GM23338 (cell line): ENCODE data around the gene PNPLA1. TPM values are rescaled to one million over a fixed set of nuclear protein-coding genes. Genes with fewer than 3 reads are reported as not detected.
"Not testable (repeated sequence)": the region's sequence is repeated elsewhere in the genome, so short reads cannot be mapped to it uniquely, and the experiment has no call there.

Experiments used
- ATAC-seq: fragments of 200-7000 bp; cut with Tn5 transposase; 3 replicates; pipeline ENCODE4 v1.9.1; 2020
- DNase-seq: peaks from one replicate; pipeline ENCODE4 v3.0.0-alpha.2; 2015; ENCODE audit warnings: low spot score
- H2AFZ ChIP-seq: fragments of 200-600 bp; sonication (generic); 2 replicates; pipeline ENCODE4 v1.8.0; 2016; ENCODE audit warnings: antibody characterized with exemption, mild to moderate bottlenecking, moderate library complexity
- H3F3A ChIP-seq: fragments of 200-600 bp; sonication (generic); replicated peaks from 2 replicates; pipeline ENCODE4 v1.8.0; 2017; ENCODE audit warnings: antibody characterized with exemption, mixed run types, low read depth
- H3K27ac ChIP-seq: fragments of 200-600 bp; sonication (generic); 2 replicates; pipeline ENCODE4 v1.6.1; 2016; ENCODE audit warnings: low read depth
- H3K27me3 ChIP-seq: fragments of 200-600 bp; sonication (generic); 2 replicates; pipeline ENCODE4 v1.8.0; 2016; ENCODE audit warnings: mild to moderate bottlenecking, mixed run types, moderate library complexity; ENCODE audit not compliant: insufficient read depth
- H3K36me3 ChIP-seq: fragments of 200-600 bp; sonication (generic); 2 replicates; pipeline ENCODE4 v1.8.0; 2016; ENCODE audit warnings: mild to moderate bottlenecking; ENCODE audit not compliant: insufficient read depth
- H3K4me1 ChIP-seq: fragments of 200-600 bp; sonication (generic); 2 replicates; pipeline ENCODE4 v1.8.0; 2016; ENCODE audit warnings: mild to moderate bottlenecking, moderate library complexity; ENCODE audit not compliant: insufficient read depth
- H3K4me2 ChIP-seq: fragments of 200-600 bp; sonication (generic); 2 replicates; pipeline ENCODE4 v1.7.1; 2017; ENCODE audit warnings: mixed run types
- H3K4me3 ChIP-seq: fragments of 200-600 bp; sonication (generic); 2 replicates; pipeline ENCODE4 v1.6.1; 2016; ENCODE audit warnings: mixed run types
- H3K79me2 ChIP-seq: fragments of 200-600 bp; sonication (generic); replicated peaks from 2 replicates; pipeline ENCODE4 v1.8.0; 2017; ENCODE audit warnings: mild to moderate bottlenecking; ENCODE audit not compliant: insufficient read depth
- H3K9me2 ChIP-seq: fragments of 200-600 bp; sonication (generic); 2 replicates; pipeline ENCODE4 v1.8.0; 2017; ENCODE audit not compliant: insufficient read depth
- H4K20me1 ChIP-seq: fragments of 200-600 bp; sonication (generic); replicated peaks from 2 replicates; pipeline ENCODE4 v1.8.0; 2017; ENCODE audit warnings: mild to moderate bottlenecking; ENCODE audit not compliant: insufficient read depth
- H3K27ac Mint-ChIP-seq: 2 replicates; pipeline ENCODE4 v1.8.0; 2020; ENCODE audit warnings: inconsistent platforms, mild to moderate bottlenecking, moderate library complexity, mixed read lengths
- H3K27me3 Mint-ChIP-seq: 3 replicates; pipeline ENCODE4 v1.8.0; 2022; ENCODE audit warnings: low read depth, mild to moderate bottlenecking, moderate library complexity, mixed read lengths, inconsistent platforms; ENCODE audit not compliant: insufficient read depth, poor library complexity
- H3K36me3 Mint-ChIP-seq: 3 replicates; pipeline ENCODE4 v1.8.0; 2021; ENCODE audit warnings: low read depth, mild to moderate bottlenecking, inconsistent platforms, moderate library complexity, mixed read lengths
- H3K4me1 Mint-ChIP-seq: 3 replicates; pipeline ENCODE4 v1.8.0; 2020; ENCODE audit warnings: mild to moderate bottlenecking, inconsistent platforms, mixed read lengths
- H3K4me3 Mint-ChIP-seq: 3 replicates; pipeline ENCODE4 v1.8.0; 2021; ENCODE audit warnings: moderate library complexity, mild to moderate bottlenecking, inconsistent platforms, mixed read lengths
- H3K9me3 Mint-ChIP-seq: 3 replicates; pipeline ENCODE4 v1.8.0; 2020; ENCODE audit warnings: moderate library complexity, mild to moderate bottlenecking, inconsistent platforms, mixed read lengths
- CREB1 ChIP-seq: fragments of 250-450 bp; sonication (Bioruptor Pico); IDR thresholded peaks from 2 replicates; pipeline ENCODE4 v1.5.0; 2020; ENCODE audit warnings: low read depth, mild to moderate bottlenecking, moderate library complexity
- EZH2 ChIP-seq: fragments of 200-600 bp; sonication (generic); IDR thresholded peaks from one replicate; pipeline ENCODE4 v1.8.0; 2017; ENCODE audit warnings: antibody characterized with exemption, mild to moderate bottlenecking, low read depth; ENCODE audit not compliant: unreplicated experiment
- EZH2phosphoT487 ChIP-seq: fragments of 200-600 bp; sonication (generic); IDR thresholded peaks from one replicate; pipeline ENCODE4 v1.8.1; 2018; ENCODE audit warnings: antibody characterized with exemption; ENCODE audit not compliant: unreplicated experiment
- NANOG ChIP-seq: IDR thresholded peaks from 2 replicates; pipeline ENCODE4 v1.6.1; 2016; ENCODE audit warnings: antibody characterized with exemption, borderline replicate concordance
- POLR2AphosphoS5 ChIP-seq: IDR thresholded peaks from 2 replicates; pipeline ENCODE4 v1.6.1; 2016; ENCODE audit warnings: antibody characterized with exemption, low read depth
- STAT1 ChIP-seq: IDR thresholded peaks from one replicate; pipeline ENCODE4 v1.6.1; 2016; ENCODE audit warnings: antibody characterized with exemption; ENCODE audit not compliant: unreplicated experiment
- ZNF114 ChIP-seq: fragments of 250-450 bp; sonication (Bioruptor Pico); IDR thresholded peaks from 2 replicates; pipeline ENCODE4 v1.5.0; 2020; ENCODE audit warnings: mild to moderate bottlenecking, moderate library complexity
- ZNF331 ChIP-seq: fragments of 250-450 bp; sonication (Bioruptor Pico); IDR thresholded peaks from 2 replicates; pipeline ENCODE4 v1.5.0; 2020; ENCODE audit warnings: low read depth, mild to moderate bottlenecking, moderate library complexity
- polyA plus RNA-seq: library from polyadenylated mRNA; unstranded; fragments of >200 nt; fragmentation: Nextera tagmentation; extraction: Ambion mirVana; gene quantifications from 2 replicates; pipeline ENCODE4 v1.2.1, GENCODE V29; 2016
- total RNA-seq: library from RNA; depleted of rRNA; stranded (reverse); fragments of >200 nt; shearing (Covaris generic); gene quantifications from 2 replicates; pipeline ENCODE4 v1.2.3, GENCODE V29; 2014
- TF ChIP-seq, protein P1 (sequence below): IDR thresholded peaks from one replicate; pipeline ENCODE4 v1.6.1; 2018; ENCODE audit warnings: antibody characterized with exemption; ENCODE audit not compliant: unreplicated experiment
- TF ChIP-seq, protein P2 (sequence below): IDR thresholded peaks from 2 replicates; pipeline ENCODE4 v1.6.1; 2016; ENCODE audit warnings: antibody characterized with exemption
- TF ChIP-seq, protein P3 (sequence below): fragments of 250-450 bp; sonication (Bioruptor Pico); IDR thresholded peaks from 2 replicates; pipeline ENCODE4 v1.5.0; 2020; ENCODE audit warnings: mild to moderate bottlenecking, moderate library complexity

PNPLA1 gene
- total and polyA plus RNA-seq, 2 experiments from 2014 or later, result not detected

DNA sequence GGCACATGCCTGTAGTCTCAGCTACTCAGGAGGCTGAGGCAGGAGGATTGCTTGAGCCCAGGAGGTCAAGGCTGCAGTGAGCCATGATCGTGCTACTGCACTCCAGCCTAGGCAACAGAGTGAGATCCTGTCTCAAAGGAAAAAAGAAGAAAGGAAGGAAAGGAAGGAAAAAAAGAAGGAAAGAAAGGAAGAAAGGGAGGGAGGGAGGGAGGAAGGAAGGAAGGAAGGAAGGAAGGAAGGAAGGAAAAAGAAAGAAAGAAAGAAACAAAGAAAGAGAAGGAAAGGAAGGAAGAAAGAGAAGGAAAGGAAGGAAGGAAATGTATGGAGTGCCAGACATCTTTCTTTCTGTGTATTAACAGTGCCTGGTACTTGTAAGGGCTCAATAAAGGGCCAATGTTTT lies 68.4 kb downstream of the PNPLA1 start:
- not testable (repeated sequence) for H3K4me2 ChIP-seq, H4K20me1 ChIP-seq, H2AFZ ChIP-seq, H3K4me1 ChIP-seq, H3K27ac Mint-ChIP-seq, H3K36me3 Mint-ChIP-seq, H3K9me2 ChIP-seq, DNase-seq, H3K4me3 ChIP-seq, ATAC-seq, H3K4me3 Mint-ChIP-seq, H3K9me3 Mint-ChIP-seq, H3K36me3 ChIP-seq, H3F3A ChIP-seq, H3K27ac ChIP-seq, H3K79me2 ChIP-seq
- peaks cover 19% of the 10 kb centered on the region for H3K4me1 Mint-ChIP-seq
- H3K27me3 ChIP-seq, result peaks cover 10% of the 10 kb centered on the region
- peaks cover 15% of the 10 kb centered on the region for H3K27me3 Mint-ChIP-seq

DNA sequence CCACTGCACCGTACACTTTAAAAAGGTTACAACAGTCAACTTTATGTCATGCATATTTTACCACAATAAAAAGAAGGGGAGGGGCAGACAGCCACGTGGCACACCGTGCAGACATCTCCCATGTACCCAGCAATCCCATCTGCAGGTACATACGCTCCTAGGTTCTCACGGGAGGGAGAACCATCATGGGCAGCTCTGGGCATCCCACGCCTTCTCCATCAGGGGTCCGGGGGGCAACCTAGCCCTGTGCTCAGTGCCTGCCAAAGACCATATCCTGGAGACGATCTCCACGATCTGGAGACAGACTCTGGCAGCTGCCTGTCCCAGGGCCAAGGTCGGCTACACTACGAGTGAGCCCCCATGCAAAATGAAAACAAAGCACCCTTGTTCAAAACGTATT lies 69.3 kb downstream of the PNPLA1 start:
- DNase-seq, result no peak
- Histone ChIP-seq H3K9me2 (no peaks in the 10 kb centered on the region), H3K27me3 (peaks cover 10% of the 10 kb centered on the region), H3K79me2 (no peaks in the 10 kb centered on the region), H3K4me2 (no peak overlapping the region), H3K4me1 (no peaks in the 10 kb centered on the region), H4K20me1 (no peaks in the 10 kb centered on the region), H3F3A (0 out of 2 replicates have a peak, but pooled peaks cover 5% of the 10 kb centered on the region), H3K36me3 (no peaks in the 10 kb centered on the region), H3K4me3 (no peak overlapping the region), H2AFZ (no peak overlapping the region; the same call in 1 of the 2 replicates), H3K27ac (no peak overlapping the region)
- no peak for ATAC-seq
- peaks cover 15% of the 10 kb centered on the region for H3K27me3 Mint-ChIP-seq
- H3K36me3 Mint-ChIP-seq, result no peaks in the 10 kb centered on the region
- no peaks in the 10 kb centered on the region for H3K9me3 Mint-ChIP-seq
- H3K27ac Mint-ChIP-seq, result no peak overlapping the region
- no peak overlapping the region for H3K4me3 Mint-ChIP-seq
- peaks cover 15% of the 10 kb centered on the region for H3K4me1 Mint-ChIP-seq
- TF ChIP-seq EZH2 (no peak), CREB1 (no peak), EZH2phosphoT487 (no peak), POLR2AphosphoS5 (no peak), NANOG (no peak), STAT1 (no peak), ZNF114 (CRISPR knock-in tag) (no peak), ZNF331 (CRISPR knock-in tag) (no peak)
- TF ChIP-seq, protein P1, sequence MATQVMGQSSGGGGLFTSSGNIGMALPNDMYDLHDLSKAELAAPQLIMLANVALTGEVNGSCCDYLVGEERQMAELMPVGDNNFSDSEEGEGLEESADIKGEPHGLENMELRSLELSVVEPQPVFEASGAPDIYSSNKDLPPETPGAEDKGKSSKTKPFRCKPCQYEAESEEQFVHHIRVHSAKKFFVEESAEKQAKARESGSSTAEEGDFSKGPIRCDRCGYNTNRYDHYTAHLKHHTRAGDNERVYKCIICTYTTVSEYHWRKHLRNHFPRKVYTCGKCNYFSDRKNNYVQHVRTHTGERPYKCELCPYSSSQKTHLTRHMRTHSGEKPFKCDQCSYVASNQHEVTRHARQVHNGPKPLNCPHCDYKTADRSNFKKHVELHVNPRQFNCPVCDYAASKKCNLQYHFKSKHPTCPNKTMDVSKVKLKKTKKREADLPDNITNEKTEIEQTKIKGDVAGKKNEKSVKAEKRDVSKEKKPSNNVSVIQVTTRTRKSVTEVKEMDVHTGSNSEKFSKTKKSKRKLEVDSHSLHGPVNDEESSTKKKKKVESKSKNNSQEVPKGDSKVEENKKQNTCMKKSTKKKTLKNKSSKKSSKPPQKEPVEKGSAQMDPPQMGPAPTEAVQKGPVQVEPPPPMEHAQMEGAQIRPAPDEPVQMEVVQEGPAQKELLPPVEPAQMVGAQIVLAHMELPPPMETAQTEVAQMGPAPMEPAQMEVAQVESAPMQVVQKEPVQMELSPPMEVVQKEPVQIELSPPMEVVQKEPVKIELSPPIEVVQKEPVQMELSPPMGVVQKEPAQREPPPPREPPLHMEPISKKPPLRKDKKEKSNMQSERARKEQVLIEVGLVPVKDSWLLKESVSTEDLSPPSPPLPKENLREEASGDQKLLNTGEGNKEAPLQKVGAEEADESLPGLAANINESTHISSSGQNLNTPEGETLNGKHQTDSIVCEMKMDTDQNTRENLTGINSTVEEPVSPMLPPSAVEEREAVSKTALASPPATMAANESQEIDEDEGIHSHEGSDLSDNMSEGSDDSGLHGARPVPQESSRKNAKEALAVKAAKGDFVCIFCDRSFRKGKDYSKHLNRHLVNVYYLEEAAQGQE, result no peak
- TF ChIP-seq, protein P2, sequence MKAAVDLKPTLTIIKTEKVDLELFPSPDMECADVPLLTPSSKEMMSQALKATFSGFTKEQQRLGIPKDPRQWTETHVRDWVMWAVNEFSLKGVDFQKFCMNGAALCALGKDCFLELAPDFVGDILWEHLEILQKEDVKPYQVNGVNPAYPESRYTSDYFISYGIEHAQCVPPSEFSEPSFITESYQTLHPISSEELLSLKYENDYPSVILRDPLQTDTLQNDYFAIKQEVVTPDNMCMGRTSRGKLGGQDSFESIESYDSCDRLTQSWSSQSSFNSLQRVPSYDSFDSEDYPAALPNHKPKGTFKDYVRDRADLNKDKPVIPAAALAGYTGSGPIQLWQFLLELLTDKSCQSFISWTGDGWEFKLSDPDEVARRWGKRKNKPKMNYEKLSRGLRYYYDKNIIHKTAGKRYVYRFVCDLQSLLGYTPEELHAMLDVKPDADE, result no peak
- TF ChIP-seq, protein P3, sequence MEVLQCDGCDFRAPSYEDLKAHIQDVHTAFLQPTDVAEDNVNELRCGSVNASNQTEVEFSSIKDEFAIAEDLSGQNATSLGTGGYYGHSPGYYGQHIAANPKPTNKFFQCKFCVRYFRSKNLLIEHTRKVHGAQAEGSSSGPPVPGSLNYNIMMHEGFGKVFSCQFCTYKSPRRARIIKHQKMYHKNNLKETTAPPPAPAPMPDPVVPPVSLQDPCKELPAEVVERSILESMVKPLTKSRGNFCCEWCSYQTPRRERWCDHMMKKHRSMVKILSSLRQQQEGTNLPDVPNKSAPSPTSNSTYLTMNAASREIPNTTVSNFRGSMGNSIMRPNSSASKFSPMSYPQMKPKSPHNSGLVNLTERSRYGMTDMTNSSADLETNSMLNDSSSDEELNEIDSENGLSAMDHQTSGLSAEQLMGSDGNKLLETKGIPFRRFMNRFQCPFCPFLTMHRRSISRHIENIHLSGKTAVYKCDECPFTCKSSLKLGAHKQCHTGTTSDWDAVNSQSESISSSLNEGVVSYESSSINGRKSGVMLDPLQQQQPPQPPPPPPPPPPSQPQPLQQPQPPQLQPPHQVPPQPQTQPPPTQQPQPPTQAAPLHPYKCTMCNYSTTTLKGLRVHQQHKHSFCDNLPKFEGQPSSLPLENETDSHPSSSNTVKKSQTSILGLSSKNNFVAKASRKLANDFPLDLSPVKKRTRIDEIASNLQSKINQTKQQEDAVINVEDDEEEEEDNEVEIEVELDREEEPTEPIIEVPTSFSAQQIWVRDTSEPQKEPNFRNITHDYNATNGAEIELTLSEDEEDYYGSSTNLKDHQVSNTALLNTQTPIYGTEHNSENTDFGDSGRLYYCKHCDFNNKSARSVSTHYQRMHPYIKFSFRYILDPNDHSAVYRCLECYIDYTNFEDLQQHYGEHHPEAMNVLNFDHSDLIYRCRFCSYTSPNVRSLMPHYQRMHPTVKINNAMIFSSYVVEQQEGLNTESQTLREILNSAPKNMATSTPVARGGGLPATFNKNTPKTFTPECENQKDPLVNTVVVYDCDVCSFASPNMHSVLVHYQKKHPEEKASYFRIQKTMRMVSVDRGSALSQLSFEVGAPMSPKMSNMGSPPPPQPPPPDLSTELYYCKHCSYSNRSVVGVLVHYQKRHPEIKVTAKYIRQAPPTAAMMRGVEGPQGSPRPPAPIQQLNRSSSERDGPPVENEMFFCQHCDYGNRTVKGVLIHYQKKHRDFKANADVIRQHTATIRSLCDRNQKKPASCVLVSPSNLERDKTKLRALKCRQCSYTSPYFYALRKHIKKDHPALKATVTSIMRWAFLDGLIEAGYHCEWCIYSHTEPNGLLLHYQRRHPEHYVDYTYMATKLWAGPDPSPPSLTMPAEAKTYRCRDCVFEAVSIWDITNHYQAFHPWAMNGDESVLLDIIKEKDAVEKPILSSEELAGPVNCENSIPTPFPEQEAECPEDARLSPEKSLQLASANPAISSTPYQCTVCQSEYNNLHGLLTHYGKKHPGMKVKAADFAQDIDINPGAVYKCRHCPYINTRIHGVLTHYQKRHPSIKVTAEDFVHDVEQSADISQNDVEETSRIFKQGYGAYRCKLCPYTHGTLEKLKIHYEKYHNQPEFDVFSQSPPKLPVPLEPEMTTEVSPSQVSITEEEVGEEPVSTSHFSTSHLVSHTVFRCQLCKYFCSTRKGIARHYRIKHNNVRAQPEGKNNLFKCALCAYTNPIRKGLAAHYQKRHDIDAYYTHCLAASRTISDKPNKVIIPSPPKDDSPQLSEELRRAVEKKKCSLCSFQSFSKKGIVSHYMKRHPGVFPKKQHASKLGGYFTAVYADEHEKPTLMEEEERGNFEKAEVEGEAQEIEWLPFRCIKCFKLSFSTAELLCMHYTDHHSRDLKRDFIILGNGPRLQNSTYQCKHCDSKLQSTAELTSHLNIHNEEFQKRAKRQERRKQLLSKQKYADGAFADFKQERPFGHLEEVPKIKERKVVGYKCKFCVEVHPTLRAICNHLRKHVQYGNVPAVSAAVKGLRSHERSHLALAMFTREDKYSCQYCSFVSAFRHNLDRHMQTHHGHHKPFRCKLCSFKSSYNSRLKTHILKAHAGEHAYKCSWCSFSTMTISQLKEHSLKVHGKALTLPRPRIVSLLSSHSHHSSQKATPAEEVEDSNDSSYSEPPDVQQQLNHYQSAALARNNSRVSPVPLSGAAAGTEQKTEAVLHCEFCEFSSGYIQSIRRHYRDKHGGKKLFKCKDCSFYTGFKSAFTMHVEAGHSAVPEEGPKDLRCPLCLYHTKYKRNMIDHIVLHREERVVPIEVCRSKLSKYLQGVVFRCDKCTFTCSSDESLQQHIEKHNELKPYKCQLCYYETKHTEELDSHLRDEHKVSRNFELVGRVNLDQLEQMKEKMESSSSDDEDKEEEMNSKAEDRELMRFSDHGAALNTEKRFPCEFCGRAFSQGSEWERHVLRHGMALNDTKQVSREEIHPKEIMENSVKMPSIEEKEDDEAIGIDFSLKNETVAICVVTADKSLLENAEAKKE (CRISPR knock-in tag), result no peak
